Measurements from ENCODE around the gene LMF1. TPM values are rescaled to one million over a fixed set of nuclear protein-coding genes. Genes with fewer than 3 reads are reported as not detected.

Gene LMF1
- polyA plus RNA-seq, 3 donors: 17.9 to 26.7 (median 22.0) TPM

GRCh38 chr16:882256-882655, 88.5 kb downstream of the LMF1 start:
- no peak for DNase-seq

- DNase-seq: no peak
Observed at GRCh38 chr16:881219-882097, 89.3 kb downstream of the LMF1 start.

GRCh38 chr16:880471-881171, 90.2 kb downstream of the LMF1 start:
- no peak for DNase-seq

GRCh38 chr16:879986-880385, 90.8 kb downstream of the LMF1 start:
- DNase-seq: no peak

GRCh38 chr16:879461-879861, 91.3 kb downstream of the LMF1 start:
- DNase-seq: no peak

- DNase-seq: no peak
Observed at GRCh38 chr16:878886-879285, 91.9 kb downstream of the LMF1 start.

GRCh38 chr16:878072-878784, 92.6 kb downstream of the LMF1 start:
- no peak for DNase-seq

- no peak for DNase-seq
Observed at GRCh38 chr16:877242-878071, 93.3 kb downstream of the LMF1 start.

- DNase-seq: no peak
Observed at GRCh38 chr16:876523-877241, 94.1 kb downstream of the LMF1 start.

- no peak for DNase-seq
Observed at GRCh38 chr16:876041-876335, 94.8 kb downstream of the LMF1 start.

- no peak for DNase-seq
Observed at GRCh38 chr16:875182-876040, 95.4 kb downstream of the LMF1 start.

- DNase-seq: peak; percentile 29
Observed at GRCh38 chr16:874366-875181, 96.2 kb downstream of the LMF1 start.

- no peak for DNase-seq
Observed at GRCh38 chr16:873889-874288, 96.9 kb downstream of the LMF1 start.

GRCh38 chr16:873243-873661, 97.5 kb downstream of the LMF1 start:
- DNase-seq: no peak

GRCh38 chr16:872436-873242, 98.1 kb downstream of the LMF1 start:
- no peak for DNase-seq

GRCh38 chr16:871562-872345, 99.0 kb downstream of the LMF1 start:
- no peak for DNase-seq

- no peak for DNase-seq
Observed at GRCh38 chr16:870856-871561, 99.8 kb downstream of the LMF1 start.

Measured in renal pelvis (tissue), 4 donors.